SHP77 (cell line): ENCODE data around the gene TFAP2D.
A peak's percentile ranks its signal among the peaks of the same experiment; 100 is the strongest.

Source experiments
- DNase-seq, 2 experiments: peaks; one replicate each; lab custom pipeline; 2025; lab: John Stamatoyannopoulos, UW

The TFAP2D gene

GRCh38 chr6:50819466-50819903 lies 106.2 kb downstream of the TFAP2D start:
- no peak for DNase-seq

DNA sequence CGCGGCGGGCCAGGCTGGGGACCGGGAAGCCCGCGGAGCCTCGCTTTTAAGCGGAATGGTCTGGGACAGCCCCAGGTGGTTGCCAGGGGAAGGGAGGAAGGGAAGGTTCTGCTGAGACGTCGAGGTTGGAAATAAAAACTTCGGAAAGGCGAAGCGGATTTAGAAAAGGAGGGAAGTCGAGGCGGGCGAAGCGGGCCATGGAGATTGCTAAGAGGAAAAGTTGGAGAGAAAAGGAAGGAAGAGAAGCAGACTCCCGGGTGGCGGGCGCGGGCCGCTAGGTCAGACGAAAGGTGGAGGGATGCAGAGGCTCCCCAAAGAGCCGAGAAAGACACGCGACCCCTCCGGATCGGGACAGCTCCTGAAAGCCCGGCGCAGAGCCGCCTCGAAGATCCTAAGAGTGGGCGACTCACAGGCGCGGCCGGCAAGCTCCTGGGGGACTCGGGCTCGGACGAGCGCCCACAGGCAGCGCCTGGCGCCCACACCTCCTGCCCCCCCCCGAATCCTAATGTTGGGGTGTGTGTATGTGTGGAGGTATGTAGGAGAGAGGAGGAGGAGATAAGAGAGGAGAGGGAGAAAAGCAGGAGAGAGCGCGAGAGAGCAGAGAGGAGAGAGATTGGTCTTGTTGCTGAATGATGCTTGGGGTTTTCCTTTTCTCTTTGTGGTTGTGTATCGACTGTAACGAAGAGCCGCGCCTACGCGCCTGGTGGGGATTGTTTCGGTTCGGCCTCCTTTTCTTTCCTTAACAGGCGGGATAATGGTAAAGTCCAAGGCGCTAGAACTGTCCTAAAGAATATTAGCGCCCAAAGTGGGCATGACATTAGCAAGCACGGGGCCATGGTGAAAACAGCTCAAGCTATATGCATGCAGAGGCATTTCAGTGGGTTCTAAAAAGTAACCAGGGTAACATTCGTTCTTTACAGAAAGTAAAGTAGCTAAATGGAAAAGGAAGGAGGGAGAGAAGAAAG lies 106.9 kb downstream of the TFAP2D start:
- DNase-seq = no peak

DNA sequence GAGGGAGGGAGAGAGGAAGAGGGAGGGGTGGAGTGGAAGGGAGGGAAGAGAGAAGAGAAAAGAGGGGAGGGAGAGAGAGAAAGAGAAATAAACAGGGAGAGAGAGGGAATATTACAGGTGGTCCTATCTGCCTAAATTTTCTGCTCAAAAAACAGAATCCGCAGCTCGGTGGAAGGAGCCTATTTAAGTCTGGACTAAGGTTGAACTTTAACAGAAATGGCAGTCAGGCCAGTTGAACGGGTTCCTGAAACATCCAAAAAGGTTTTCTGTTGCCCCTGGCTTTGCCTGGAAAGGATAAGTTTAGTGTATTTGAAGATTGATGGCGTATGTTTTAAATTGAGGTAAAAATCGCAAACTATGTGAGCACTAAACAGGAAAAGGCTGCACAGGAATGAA lies 107.5 kb downstream of the TFAP2D start:
- no peak for DNase-seq

DNA sequence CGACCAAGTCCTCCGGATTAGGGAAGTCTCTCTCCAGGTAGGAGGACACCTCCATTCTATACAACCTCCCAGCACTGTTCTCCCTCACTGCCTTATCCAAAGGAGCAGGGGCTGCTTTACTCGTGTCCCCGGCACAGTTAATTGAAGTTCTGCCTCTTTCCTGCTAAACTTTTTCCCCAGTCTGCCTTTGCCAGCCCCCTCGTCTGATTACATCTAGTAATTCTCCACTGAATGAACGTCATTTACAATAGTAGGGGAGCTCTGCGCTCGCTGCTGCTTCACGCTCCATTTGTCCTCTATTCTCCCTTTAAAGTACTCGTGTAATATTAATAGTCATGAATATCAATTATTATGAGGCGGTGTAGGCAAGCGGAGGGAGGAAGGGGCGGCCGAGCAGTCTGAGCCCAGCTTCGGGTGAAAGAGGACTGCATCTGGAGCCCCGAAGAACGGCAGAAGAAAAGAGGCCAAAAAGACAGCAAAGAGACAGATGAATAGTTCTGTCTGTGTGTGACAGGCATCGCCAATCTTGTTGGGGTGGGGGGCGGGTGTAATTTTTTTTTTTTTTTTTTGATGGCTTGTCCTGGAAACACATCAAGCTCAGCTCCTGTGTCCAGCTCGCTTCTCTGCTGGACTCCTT lies 108.2 kb downstream of the TFAP2D start:
- DNase-seq = no peak

DNA sequence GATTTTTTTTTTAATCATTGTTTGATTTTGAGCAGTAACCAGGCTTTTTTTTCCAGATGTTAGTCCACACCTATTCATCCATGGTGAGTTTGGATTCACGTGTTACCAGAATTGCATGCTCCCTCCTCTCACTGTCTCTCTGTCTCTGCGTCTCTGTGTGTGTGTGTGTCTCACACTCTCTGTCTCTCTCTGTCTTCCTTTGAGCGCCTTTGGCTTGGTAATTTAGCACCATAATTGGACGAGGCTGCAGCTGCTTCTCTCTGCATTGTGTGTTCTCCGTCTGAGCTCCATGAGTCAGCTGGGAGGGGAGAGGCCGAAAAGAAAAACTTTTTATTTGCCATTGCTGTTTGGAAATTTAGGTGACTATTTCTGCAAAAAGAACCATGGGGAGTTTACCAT lies 108.8 kb downstream of the TFAP2D start:
- peak; percentile 12 to 19 for DNase-seq
